HepG2 (cell line): ENCODE data around the gene LMAN1L.

Experiments
- ADNP ChIP-seq: sonication (generic); formaldehyde crosslinking; IDR thresholded peaks from 2 replicates; pipeline ENCODE4 v1.4.0; 2020; ENCODE audit warnings: missing genetic modification reagents
- CHD4 ChIP-seq: fragments of 200-600 bp; sonication (generic); IDR thresholded peaks from 2 replicates; pipeline ENCODE4 v1.7.0; 2017; ENCODE audit warnings: mild to moderate bottlenecking, low read length, borderline replicate concordance
- CTCF ChIP-seq: sonication (generic); formaldehyde crosslinking; IDR thresholded peaks from 2 replicates; pipeline ENCODE4 v1.5.0; 2020; ENCODE audit warnings: mild to moderate bottlenecking, missing genetic modification reagents, moderate library complexity
- HDAC2 ChIP-seq: sonication (generic); formaldehyde crosslinking; IDR thresholded peaks from 2 replicates; pipeline ENCODE4 v1.4.0; 2020; ENCODE audit warnings: missing genetic modification reagents
- NFIC ChIP-seq: IDR thresholded peaks from 2 replicates; pipeline ENCODE4 v1.6.1; 2012; ENCODE audit warnings: mild to moderate bottlenecking, low read length, inconsistent platforms
- NFRKB ChIP-seq: fragments of 450-650 bp; IDR thresholded peaks from 2 replicates; pipeline ENCODE4 v1.6.1; 2017
- POLR2A ChIP-seq, 2 experiments: IDR thresholded peaks; 2 replicates each; pipeline ENCODE4 v1.6.1; 2011; ENCODE audit warnings: low read depth in 2 of 2, low read length in 2 of 2, mild to moderate bottlenecking in 1 of 2, moderate library complexity in 1 of 2; ENCODE audit not compliant: insufficient read depth in 1 of 2
- PTBP1 ChIP-seq: fragments of 200-400 bp; formaldehyde crosslinking; IDR thresholded peaks from 2 replicates; pipeline ENCODE4 v1.6.1; 2018; ENCODE audit warnings: low read length, low read depth; ENCODE audit not compliant: poor library complexity, severe bottlenecking
- ZNF407 ChIP-seq: sonication (generic); formaldehyde crosslinking; IDR thresholded peaks from one replicate; pipeline ENCODE4 v1.5.1; 2020; ENCODE audit warnings: mild to moderate bottlenecking, missing genetic modification reagents; ENCODE audit errors: not compliant biosample characterization
- ZNF549 ChIP-seq: sonication (generic); formaldehyde crosslinking; IDR thresholded peaks from 2 replicates; pipeline ENCODE4 v1.5.0; 2020; ENCODE audit warnings: missing genetic modification reagents

- TF ChIP-seq ZNF549 (CRISPR knock-in tag) (no peak), CTCF (no peak), NFRKB (no peak), ZNF407 (CRISPR knock-in tag) (no peak), POLR2A (IDR thresholded peaks at IDR 0.05; ENCODE audit: insufficient read depth in 1 of 2, low read depth in 2 of 2, low read length in 2 of 2) (no peak), CHD4 (no peak), HDAC2 (no peak), PTBP1 (no peak), NFIC (no peak), ADNP (CRISPR knock-in tag) (no peak)
Measured at GRCh38 chr15:74821091-74821789, 8.6 kb downstream of the LMAN1L start.
